ENCODE results near the gene GCC2. TPM values are rescaled to one million over a fixed set of nuclear protein-coding genes. Genes with fewer than 3 reads are reported as not detected.

GCC2 gene
- total and polyA plus RNA-seq, 2 donors (not counting 3 experiments of a cell fraction or from before 2014, with no cell fraction given), result 4.1 to 38.7 TPM

DNA sequence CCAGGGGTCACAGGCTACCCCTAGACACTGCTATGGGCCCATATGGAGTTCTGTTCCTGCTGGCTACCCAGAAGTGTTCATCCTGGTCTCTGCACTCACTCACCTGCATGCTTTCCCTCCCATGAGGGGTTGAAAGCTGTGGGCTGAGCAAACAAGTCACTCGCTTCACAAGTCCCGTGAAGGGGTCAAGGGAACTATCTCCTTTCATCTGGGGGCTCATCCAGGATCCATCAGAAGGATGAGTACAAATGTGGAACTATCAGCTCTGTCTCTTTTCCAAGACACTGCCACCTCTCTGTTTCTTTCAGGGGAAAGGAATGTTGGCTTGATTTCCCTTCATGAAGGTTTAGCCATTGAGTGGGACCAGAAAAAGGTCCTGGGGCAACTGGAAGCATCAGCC is 49.5 kb upstream of the GCC2 start:
- ChIA-PET POLR2A (no interaction called here), CTCF (interaction anchor here (0.9 kb wide), 1 partner anchor 185 kb away, joined by 3 read pairs; no protein-coding TSS in a partner anchor)
- Histone ChIP-seq H3K9ac (replicated peaks; ENCODE audit: extremely low read depth, insufficient read depth, low read length) (no peak overlapping the region), H4K20me1 (replicated peaks; ENCODE audit: control insufficient read depth, extremely low read depth, insufficient read depth, low read length) (no peaks in the 10 kb centered on the region), H3K27ac (ENCODE audit: insufficient read depth, low read depth, low read length) (no peak overlapping the region), H3K27me3 (ENCODE audit: control insufficient read depth in 2 of 2, insufficient read depth in 2 of 2, low read length in 2 of 2) (peaks cover 0 to 4% of the 10 kb centered on the region in 2 experiments), H3K79me2 (ENCODE audit: control insufficient read depth, insufficient read depth, low read length) (no peaks in the 10 kb centered on the region), H3K9me3 (replicated peaks; ENCODE audit: control insufficient read depth, insufficient read depth, low read length) (no peaks in the 10 kb centered on the region), H3K9me1 (replicated peaks; ENCODE audit: control insufficient read depth, extremely low read depth, insufficient read depth, low read length) (no peaks in the 10 kb centered on the region), H3K4me2 (ENCODE audit: insufficient read depth, low read length) (no peak overlapping the region), H3K36me3 (ENCODE audit: control insufficient read depth in 2 of 2, extremely low read depth in 1 of 2, insufficient read depth in 2 of 2, low read length in 2 of 2) (no peaks in the 10 kb centered on the region), H3K4me1 (ENCODE audit: control insufficient read depth, extremely low read depth, insufficient read depth, low read length) (no peaks in the 10 kb centered on the region), H2AFZ (ENCODE audit: low read depth, low read length) (no peak overlapping the region), H3K4me3 (replicated peaks in 1 of 3; ENCODE audit: insufficient read depth in 1 of 3, low read depth in 1 of 3, low read length in 3 of 3) (no peak overlapping the region)
- dilution Hi-C loops (cut with MboI; ENCODE audit: extremely low pct_ligation_motif_present, low sequenced_read_pairs) (no loop called here), intact Hi-C loops (cut with micrococcal nuclease) (no loop called here)
- DNase-seq (ENCODE audit: low read depth, low spot score) (no peak), FAIRE-seq (no peak)
- no TSS peak for BruUV-seq (replicated peaks)
- TF ChIP-seq GATA2 (IDR thresholded peaks at IDR 0.05; ENCODE audit: insufficient read depth, insufficient read length, low read depth, low read length) (no peak), POLR2A (IDR thresholded peaks at IDR 0.05; ENCODE audit: low read depth, low read length) (no peak), MYC (IDR thresholded peaks at IDR 0.05; ENCODE audit: low read depth, low read length) (no peak), JUN (IDR thresholded peaks at IDR 0.05; ENCODE audit: borderline replicate concordance, insufficient read depth, insufficient read length, low read depth) (no peak), CTCF (IDR thresholded peaks at IDR 0.05; ENCODE audit: extremely low read depth in 1 of 2, insufficient read depth in 1 of 2, low read depth in 1 of 2, low read length in 2 of 2) (no peak), MAX (IDR thresholded peaks at IDR 0.05; ENCODE audit: insufficient read depth, insufficient read length) (no peak), EZH2 (IDR thresholded peaks at IDR 0.05; ENCODE audit: borderline replicate concordance, low read depth, low read length, severe bottlenecking) (no peak), POLR2AphosphoS5 (IDR thresholded peaks at IDR 0.05; ENCODE audit: insufficient read depth, low read depth, low read length) (no peak), FOS (IDR thresholded peaks at IDR 0.05; ENCODE audit: borderline replicate concordance, insufficient read depth, low read length) (no peak)
